Fibroblast of the conjunctiva (primary cell): ENCODE results near the gene DNAJB6.

Experiments used
- DNase-seq: peaks from one replicate; pipeline ENCODE4 v3.0.0-alpha.2; 2010; ENCODE audit warnings: low read depth

DNAJB6 gene

GRCh38 chr7:157336383-157337315 lies at the start of gene DNAJB6:
Gene DNAJB6 (plus strand): TSS chr7:157337004. CDS start chr7:157358573, 21,569 bp downstream.
- peak; percentile 85 for DNase-seq

GRCh38 chr7:157291404-157292080 lies 45.3 kb upstream of the DNAJB6 start:
- no peak for DNase-seq

DNA sequence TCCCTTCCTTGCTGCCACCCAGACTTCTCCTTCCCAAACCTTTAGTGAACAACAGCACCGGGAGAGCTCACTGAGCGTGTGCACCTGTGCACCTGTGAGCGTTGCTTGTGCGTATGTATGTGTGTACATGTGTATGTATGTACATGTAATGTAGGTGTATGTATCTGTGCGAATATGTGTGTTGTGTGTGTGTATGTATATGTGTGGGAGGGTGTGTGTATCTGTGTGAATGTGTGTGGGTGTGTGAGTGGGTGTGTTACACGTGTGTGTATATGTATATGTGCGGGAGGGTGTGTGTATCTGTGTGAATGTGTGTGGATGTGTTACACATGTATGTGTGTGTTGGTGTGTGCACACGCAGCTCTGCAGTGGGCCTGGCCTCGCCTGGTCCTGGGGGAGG lies 44.5 kb upstream of the DNAJB6 start:
- no peak for DNase-seq

DNA sequence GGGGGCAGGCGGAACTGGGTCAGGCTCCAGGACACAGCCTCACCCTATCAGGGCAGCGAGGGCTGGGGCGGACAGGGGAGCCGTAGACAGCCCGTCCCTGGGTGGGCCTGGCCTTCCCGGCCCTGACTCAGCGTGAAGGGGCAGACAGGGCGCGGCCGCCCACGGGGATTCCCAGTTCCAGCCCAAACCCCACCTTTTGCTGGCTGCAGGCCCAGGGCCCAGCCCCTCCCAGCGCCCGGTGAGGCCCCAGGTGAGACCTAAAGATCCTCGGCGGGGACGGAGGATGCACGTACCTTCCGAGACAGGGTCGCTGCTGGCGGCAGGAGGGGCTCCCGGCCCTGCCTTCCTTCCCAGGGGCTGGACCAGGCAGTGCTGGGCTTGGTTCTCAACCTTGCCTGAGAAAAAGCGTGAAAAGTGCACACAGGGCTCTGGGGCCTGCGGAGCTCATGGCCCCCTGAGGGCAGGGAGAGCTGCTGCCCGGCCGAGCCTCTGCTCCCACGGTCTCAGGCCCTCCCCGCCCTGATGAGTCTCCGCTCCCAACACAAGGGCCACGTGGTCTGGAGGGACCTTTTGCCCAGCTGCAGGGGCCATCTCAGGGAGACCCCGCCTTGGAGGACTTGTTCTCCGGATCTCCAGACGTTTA lies 43.9 kb upstream of the DNAJB6 start:
- DNase-seq, result no peak

DNA sequence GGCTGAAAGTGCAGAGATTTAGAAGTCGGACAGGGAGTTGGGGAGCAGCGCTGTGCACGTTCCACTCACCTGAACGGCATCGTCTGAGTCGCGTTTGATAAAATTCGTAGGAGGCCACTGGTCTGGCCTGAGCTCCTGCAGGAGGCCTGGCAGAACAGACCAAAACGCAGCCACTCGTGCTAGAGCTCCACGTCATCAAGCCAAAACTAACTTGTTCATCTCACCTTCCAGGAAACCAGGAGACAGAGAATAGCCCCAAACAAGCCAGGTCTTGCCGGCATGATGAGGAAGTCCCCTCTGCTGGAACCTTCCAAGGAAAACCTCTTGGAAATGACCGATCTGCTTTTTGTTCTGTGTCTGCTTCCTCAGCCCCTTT lies 43.4 kb upstream of the DNAJB6 start:
- DNase-seq, result no peak

GRCh38 chr7:157294773-157295172 lies 42.0 kb upstream of the DNAJB6 start:
- DNase-seq, result no peak

GRCh38 chr7:157295338-157295737 lies 41.5 kb upstream of the DNAJB6 start:
- DNase-seq, result no peak

GRCh38 chr7:157297185-157297584 lies 39.6 kb upstream of the DNAJB6 start:
- DNase-seq, result no peak

DNA sequence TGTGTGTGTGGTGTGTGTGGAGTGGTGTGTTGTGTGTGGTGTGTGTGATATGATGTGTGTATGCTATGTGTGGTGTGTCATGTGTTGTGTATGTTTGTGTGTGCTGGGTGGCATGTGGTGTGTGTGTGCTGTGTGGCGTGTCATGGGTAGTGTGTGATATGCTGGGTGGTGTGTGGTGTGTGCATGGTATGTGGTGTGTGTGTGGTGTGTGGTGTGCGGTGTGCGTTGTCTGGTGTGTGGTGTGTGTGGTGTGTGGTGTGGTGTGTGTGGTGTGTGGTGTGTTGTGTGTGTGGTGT lies 37.5 kb upstream of the DNAJB6 start:
- no peak for DNase-seq

- no peak for DNase-seq
Observed at GRCh38 chr7:157299613-157300368, 37.0 kb upstream of the DNAJB6 start.

DNA sequence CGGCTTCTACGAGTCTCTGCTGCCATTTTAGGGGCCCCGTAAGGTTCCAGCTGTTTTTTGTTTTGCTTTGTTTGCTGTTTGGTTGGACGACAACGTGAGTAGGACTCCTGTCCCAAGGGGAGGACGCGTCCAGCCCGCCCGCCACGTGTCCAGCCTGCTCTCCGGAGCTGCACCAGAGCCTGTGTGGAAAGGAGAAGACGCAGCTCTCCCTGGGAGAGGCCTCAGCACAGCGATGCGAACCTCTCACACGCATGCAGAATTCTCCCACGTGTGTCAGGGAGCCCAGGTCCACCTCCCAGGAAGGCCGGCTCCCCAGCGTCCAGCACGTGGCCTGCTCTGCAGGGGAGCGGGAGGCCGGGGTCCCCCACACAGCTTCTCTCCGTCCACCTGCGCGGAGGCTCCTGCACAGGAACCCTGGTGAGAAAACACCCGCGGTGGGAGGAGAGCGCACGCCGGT lies 36.4 kb upstream of the DNAJB6 start:
- DNase-seq, result no peak

DNA sequence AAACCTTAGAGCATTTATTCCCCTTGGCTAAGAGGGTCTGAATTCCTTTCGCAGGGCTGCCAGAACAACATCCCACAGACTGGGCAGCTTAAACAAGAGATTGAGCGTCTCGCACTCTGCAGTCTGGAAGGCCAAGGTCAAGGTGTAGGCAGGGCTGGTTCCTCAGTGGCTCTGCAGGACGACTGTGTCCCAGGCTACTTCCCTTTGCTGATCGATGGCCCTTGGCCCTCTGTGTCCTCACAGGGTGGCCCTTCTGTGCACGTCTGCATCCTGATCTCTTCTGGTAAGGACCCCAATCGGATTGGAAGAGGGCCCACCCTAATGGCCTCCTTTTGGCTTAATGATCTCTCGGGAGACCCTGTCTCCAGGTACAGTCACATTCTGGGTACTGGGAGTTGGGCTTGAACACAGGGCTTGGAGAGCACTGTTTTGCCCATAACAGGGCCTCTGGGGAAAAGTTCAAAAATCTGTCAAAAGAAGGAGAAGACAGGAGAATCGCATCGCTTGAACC lies 35.1 kb upstream of the DNAJB6 start:
- DNase-seq, result no peak

DNA sequence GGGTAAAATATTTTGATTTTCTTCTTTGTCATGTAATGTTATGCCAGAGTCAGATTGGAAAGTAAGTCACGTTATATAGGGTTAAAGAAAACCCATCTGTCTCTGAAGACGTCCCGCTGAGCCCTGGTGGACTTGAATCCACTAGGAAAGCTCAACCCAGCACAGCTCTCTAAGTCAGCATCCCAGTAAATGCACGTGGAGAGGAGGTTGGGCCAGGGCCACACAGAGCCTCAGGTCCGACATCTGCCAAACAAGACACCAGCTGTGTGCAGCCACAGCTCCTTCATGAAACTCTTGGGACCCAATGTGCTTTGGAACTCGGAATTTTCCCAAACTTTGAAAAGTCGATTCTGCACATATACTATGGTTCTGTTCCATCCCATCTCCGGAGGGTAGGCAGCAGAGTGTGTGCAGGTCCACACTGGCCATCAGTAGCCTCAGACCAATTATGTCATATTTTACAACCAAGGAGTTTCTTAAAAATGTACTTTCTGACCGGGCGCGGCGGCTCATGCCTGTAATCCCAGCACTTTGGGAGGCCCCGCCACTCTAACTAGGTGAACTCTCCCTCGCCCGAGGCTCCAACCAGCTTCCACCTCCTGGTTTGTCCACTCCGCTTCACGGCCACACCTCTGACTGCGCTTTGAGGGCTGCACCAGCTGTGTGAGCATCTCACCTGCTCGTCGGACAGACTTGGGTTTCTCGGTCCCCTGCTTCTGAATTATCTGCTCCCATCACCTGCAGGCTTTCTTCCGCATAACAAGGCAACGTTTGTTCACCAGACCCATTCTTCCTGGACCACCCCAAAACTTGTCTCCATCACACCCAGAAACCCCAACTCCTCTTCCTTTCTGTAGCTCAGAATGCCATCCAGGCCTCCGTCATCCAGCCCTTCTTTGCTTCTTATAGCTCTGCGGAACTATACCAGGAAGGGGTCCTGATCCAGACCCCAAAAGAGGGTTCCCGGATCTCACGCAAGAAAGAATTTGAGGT lies 29.7 kb upstream of the DNAJB6 start:
- no peak for DNase-seq

DNA sequence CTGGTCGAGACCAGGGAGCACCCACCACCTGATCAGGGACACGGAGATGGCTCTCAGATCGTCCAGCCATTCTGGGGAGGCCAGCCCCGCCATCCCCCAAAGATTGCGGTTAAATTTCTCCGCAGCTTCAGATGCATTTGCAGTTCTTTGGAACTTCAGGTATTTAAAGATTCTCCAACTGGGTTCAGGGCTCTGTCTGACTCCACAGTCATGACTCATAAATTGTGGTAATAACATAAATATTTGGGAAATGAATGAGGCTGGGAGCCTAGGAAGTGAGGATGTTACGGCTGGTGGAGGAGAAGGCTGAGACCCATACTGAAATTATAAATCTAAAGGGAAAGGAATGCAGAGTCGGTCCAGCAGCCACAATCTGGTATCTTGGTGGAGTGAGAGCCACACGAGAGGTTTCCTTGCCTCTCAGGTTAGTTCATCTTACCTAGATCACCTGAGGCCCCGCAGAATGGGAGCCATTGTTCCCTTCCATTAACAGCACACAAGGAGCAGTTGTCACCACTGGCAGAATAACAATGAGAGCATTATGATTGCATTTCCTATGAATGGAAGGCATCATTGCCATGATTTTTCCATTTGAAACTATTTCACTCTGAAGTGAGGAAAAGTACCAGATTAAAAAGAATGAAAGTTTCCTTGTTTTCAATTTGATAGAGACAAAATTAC lies 26.7 kb upstream of the DNAJB6 start:
- peak; percentile 60 for DNase-seq

DNA sequence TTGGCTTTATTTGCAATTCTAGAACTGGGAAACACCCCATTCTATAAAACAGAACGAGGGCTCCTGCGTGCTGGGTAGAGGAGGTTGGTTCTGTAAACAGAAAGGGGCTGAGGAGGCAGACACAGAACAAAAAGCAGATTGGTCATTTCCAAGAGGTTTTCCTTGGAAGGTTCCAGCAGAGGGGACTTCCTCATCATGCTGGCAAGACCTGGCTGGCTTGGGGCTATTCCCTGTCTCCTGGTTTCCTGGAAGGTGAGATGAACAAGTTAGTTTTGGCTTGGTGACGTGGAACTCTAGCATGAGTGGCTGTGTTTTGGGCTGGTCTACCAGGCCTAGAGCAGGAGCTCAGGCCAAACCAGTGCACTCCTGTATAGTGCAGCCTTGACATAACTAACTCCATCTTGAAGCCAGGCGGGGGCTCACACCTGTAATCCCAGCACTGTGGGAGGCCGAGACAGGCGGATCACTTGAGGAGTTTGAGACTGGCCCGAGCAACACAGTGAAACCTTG lies 26.1 kb upstream of the DNAJB6 start:
- DNase-seq, result no peak

DNA sequence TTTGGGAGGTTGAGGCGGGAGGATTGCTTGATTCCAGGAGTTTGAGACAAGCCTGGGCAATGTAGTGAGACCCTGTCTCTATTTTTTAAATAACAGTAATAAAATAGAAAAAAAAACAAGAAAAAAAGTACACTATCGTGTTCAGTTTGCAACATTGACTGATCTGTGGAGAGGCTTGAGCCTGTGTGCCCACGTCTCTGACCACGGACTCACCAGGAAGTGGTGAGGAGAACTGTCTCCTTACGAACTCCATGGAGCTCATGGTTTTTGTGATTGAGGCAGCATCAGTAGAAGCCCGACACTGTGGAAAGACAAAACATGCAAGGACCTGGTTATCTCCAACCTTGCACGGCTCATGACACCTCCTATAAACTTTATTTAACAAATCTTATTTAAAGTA lies 23.9 kb upstream of the DNAJB6 start:
- no peak for DNase-seq

DNA sequence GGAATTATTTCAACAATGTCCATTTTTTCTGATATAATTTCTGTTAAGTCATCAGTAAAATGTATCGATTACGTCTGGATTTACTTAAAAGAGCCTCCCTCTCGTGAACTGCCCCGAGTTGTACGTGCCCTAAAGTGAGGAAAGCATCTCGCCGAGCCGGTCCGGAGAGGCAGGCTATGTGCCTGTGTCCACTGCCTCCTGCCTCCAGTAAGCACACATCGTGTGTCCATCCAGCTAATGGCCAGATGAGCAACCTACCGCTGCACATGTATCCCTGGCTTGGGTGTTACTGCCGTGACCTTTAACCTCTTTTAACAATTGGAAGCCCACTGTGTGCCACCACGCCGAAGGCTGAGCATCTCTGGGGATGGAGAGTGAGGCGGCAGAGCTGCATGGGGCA lies 23.2 kb upstream of the DNAJB6 start:
- DNase-seq, result no peak

DNA sequence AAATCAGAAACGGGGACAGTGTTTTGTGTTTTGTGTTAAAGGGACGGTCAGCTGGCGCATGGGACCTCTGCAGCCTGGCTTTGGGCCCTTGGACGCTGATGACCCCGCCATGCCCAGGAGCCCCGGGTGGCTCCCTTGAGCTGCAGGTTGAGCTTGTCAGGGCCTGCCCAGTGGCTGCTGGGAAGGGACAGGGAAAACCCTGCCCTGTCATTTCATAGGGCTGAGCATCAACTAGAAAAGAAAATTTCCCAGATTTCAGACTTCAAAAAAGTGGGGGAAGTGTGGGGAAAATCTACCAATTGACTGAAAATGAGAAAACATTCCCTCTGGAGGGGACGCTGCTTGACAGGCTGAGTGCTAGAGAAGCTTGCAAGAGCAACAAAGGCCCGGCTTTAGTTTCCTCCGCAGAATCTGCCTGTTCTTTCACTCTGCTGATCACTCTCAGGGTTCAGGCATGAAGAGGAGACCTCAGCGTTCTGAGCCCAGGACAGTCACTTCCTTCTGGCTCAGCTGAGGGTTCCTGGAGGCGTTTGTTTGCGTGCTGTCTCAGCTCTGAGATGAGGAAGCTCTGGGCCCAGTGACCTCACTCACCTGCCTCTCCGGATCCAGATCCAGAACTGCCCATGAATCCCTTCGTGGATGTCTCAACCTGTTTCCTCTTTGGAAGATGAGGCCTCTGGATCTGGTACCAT lies 18.6 kb upstream of the DNAJB6 start:
- DNase-seq, result no peak

DNA sequence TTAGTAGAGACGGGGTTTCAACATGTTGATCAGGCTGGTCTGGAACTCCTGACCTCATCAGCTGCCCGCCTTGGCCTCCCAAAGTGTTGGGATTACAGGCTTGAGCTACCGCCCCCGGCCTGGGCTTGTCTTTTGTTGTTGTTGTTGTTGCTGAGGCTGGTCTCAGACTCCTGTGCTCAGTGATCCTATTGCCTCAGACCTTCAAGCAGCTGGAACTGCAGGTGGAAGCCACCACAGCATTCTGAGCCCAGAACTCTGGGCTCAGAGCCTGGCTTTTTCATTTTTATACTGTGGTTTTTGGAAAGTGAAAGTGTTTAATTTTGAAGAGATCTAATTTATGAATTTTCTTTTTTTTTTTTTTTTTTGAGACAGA lies 16.2 kb upstream of the DNAJB6 start:
- DNase-seq, result no peak
